GM19193 (cell line): ENCODE measurements around the gene EXOC3L4.

Experiments
- POLR2A ChIP-seq: IDR thresholded peaks from 4 replicates; pipeline ENCODE4 v1.6.1; 2011; ENCODE audit not compliant: insufficient read depth, insufficient read length; ENCODE audit errors: extremely low read depth

Gene EXOC3L4

GRCh38 chr14:103155826-103156394 is 61.4 kb downstream of the EXOC3L4 start:
- no peak for TF ChIP-seq POLR2A

- no peak for TF ChIP-seq POLR2A
Measured at GRCh38 chr14:103156651-103157378, 62.3 kb downstream of the EXOC3L4 start.

- no peak for TF ChIP-seq POLR2A
Measured at GRCh38 chr14:103157969-103158368, 63.4 kb downstream of the EXOC3L4 start.

GRCh38 chr14:103158688-103159087 is 64.2 kb downstream of the EXOC3L4 start:
- no peak for TF ChIP-seq POLR2A
